Skeletal muscle tissue (tissue), 4 donors: ENCODE results near the gene CXCL8. TPM values are rescaled to one million over a fixed set of nuclear protein-coding genes. Genes with fewer than 3 reads are reported as not detected.

Source experiments
- H3K27ac ChIP-seq: one replicate; pipeline ENCODE4 v1.7.0; 2013; ENCODE audit warnings: mild to moderate bottlenecking, low read depth, low read length, inconsistent platforms
- H3K27me3 ChIP-seq, 3 donors: one replicate each; pipeline ENCODE4 v1.7.0; 2013; ENCODE audit warnings: low read length in 3 of 3; ENCODE audit not compliant: control insufficient read depth in 3 of 3, insufficient read depth in 3 of 3
- H3K36me3 ChIP-seq, 3 donors: one replicate each; pipeline ENCODE4 v1.7.0; 2013; ENCODE audit warnings: low read length in 3 of 3; ENCODE audit not compliant: control insufficient read depth in 3 of 3, insufficient read depth in 3 of 3
- H3K4me1 ChIP-seq, 3 donors: one replicate each; pipeline ENCODE4 v1.7.0; 2013; ENCODE audit warnings: low read length in 3 of 3, mild to moderate bottlenecking in 3 of 3; ENCODE audit not compliant: control insufficient read depth in 3 of 3, insufficient read depth in 3 of 3
- H3K4me3 ChIP-seq, 3 donors: one replicate each; pipeline ENCODE4 v1.7.0; 2013; ENCODE audit warnings: low read length in 3 of 3
- H3K9ac ChIP-seq, 3 donors: one replicate each; pipeline ENCODE4 v1.7.0; 2013; ENCODE audit warnings: low read length in 3 of 3, mild to moderate bottlenecking in 3 of 3, moderate library complexity in 2 of 3, low read depth in 1 of 3
- H3K9me3 ChIP-seq, 3 donors: one replicate each; pipeline ENCODE4 v1.7.0; 2013; ENCODE audit warnings: low read length in 3 of 3; ENCODE audit not compliant: control insufficient read depth in 3 of 3
- total RNA-seq: library from RNA; depleted of rRNA; stranded (reverse); fragments of >200 nt; gene quantifications from one replicate; pipeline ENCODE4 v1.2.3, GENCODE V29; 2014
- donor health status: Osteomylitis.

Gene CXCL8
- total RNA-seq, 1 donor from 2014 or later, result 1.0 TPM

- Histone ChIP-seq H3K9ac (no peak overlapping the region), H3K4me1 (no peaks in the 10 kb centered on the region), H3K27ac (no peak overlapping the region), H3K27me3 (no peaks in the 10 kb centered on the region), H3K4me3 (no peak overlapping the region), H3K36me3 (no peaks in the 10 kb centered on the region), H3K9me3 (no peaks in the 10 kb centered on the region)
Measured at GRCh38 chr4:73714647-73715046, 25.7 kb upstream of the CXCL8 start.

- Histone ChIP-seq H3K9ac (no peak overlapping the region), H3K27me3 (no peaks in the 10 kb centered on the region), H3K9me3 (no peaks in the 10 kb centered on the region), H3K4me1 (no peaks in the 10 kb centered on the region), H3K4me3 (no peak overlapping the region), H3K27ac (no peak overlapping the region), H3K36me3 (no peaks in the 10 kb centered on the region)
Measured at GRCh38 chr4:73715659-73716058, 24.7 kb upstream of the CXCL8 start.

- Histone ChIP-seq H3K36me3 (no peaks in the 10 kb centered on the region), H3K4me3 (no peak overlapping the region), H3K4me1 (no peaks in the 10 kb centered on the region), H3K9ac (no peak overlapping the region), H3K27me3 (no peaks in the 10 kb centered on the region), H3K27ac (no peak overlapping the region), H3K9me3 (no peaks in the 10 kb centered on the region)
Measured at GRCh38 chr4:73718375-73719373, 21.7 kb upstream of the CXCL8 start.

GRCh38 chr4:73721435-73721834 is 18.9 kb upstream of the CXCL8 start:
- Histone ChIP-seq H3K4me3 (no peak overlapping the region), H3K4me1 (no peaks in the 10 kb centered on the region), H3K9ac (no peak overlapping the region), H3K36me3 (no peaks in the 10 kb centered on the region), H3K27ac (no peak overlapping the region), H3K27me3 (no peaks in the 10 kb centered on the region), H3K9me3 (no peaks in the 10 kb centered on the region)

- H3K4me1 ChIP-seq, result no peaks in the 10 kb centered on the region
- H3K36me3 ChIP-seq, result no peaks in the 10 kb centered on the region
- no peak overlapping the region for H3K4me3 ChIP-seq
- H3K27ac ChIP-seq, result no peak overlapping the region
- H3K27me3 ChIP-seq, result no peaks in the 10 kb centered on the region
- H3K9me3 ChIP-seq, result no peaks in the 10 kb centered on the region
- H3K9ac ChIP-seq, result no peak overlapping the region
Measured at GRCh38 chr4:73721909-73722308, 18.5 kb upstream of the CXCL8 start.

- Histone ChIP-seq H3K9me3 (no peaks in the 10 kb centered on the region), H3K36me3 (no peaks in the 10 kb centered on the region), H3K9ac (no peak overlapping the region), H3K4me1 (no peaks in the 10 kb centered on the region), H3K27me3 (no peaks in the 10 kb centered on the region), H3K27ac (no peak overlapping the region), H3K4me3 (no peak overlapping the region)
Measured at GRCh38 chr4:73723023-73723422, 17.3 kb upstream of the CXCL8 start.

GRCh38 chr4:73723928-73724327 is 16.4 kb upstream of the CXCL8 start:
- H3K4me3 ChIP-seq, result no peak overlapping the region
- no peak overlapping the region for H3K27ac ChIP-seq
- H3K36me3 ChIP-seq, result no peaks in the 10 kb centered on the region
- H3K9me3 ChIP-seq, result no peaks in the 10 kb centered on the region
- no peak overlapping the region for H3K9ac ChIP-seq
- no peaks in the 10 kb centered on the region for H3K4me1 ChIP-seq
- H3K27me3 ChIP-seq, result no peaks in the 10 kb centered on the region

GRCh38 chr4:73725510-73725909 is 14.9 kb upstream of the CXCL8 start:
- Histone ChIP-seq H3K9me3 (no peaks in the 10 kb centered on the region), H3K27ac (no peak overlapping the region), H3K9ac (no peak overlapping the region), H3K4me1 (no peaks in the 10 kb centered on the region), H3K27me3 (no peaks in the 10 kb centered on the region), H3K4me3 (no peak overlapping the region), H3K36me3 (no peaks in the 10 kb centered on the region)

- H3K4me1 ChIP-seq, result no peaks in the 10 kb centered on the region
Measured at GRCh38 chr4:73725985-73726384, 14.4 kb upstream of the CXCL8 start.

GRCh38 chr4:73727685-73728084 is 12.7 kb upstream of the CXCL8 start:
- Histone ChIP-seq H3K27ac (no peak overlapping the region), H3K4me3 (no peak overlapping the region), H3K27me3 (no peaks in the 10 kb centered on the region), H3K36me3 (no peaks in the 10 kb centered on the region), H3K9me3 (no peaks in the 10 kb centered on the region), H3K4me1 (no peaks in the 10 kb centered on the region), H3K9ac (no peak overlapping the region)

More at GRCh38 chr4:73725985-73726384, 14.4 kb upstream of the CXCL8 start:
- Histone ChIP-seq H3K27ac (no peak overlapping the region), H3K4me3 (no peak overlapping the region), H3K9me3 (no peaks in the 10 kb centered on the region), H3K9ac (no peak overlapping the region), H3K36me3 (no peaks in the 10 kb centered on the region), H3K27me3 (no peaks in the 10 kb centered on the region)
